Vagina (tissue), 2 donors: ENCODE data around the gene WFDC5. TPM values are rescaled to one million over a fixed set of nuclear protein-coding genes. Genes with fewer than 3 reads are reported as not detected.
A peak's percentile ranks its signal among the peaks of the same experiment; 100 is the strongest.
"Not testable (repeated sequence)": the region's sequence is repeated elsewhere in the genome, so short reads cannot be mapped to it uniquely, and the experiment has no call there.

Experiments
- DNase-seq, 2 donors: peaks; one replicate each; pipeline ENCODE4 v3.0.0-alpha.2; 2017; ENCODE audit errors: extremely low spot score in 2 of 2
- H3K27ac ChIP-seq: fragments of 200-600 bp; sonication (generic); one replicate; pipeline ENCODE4 v1.5.1; 2019
- H3K27me3 ChIP-seq: fragments of 200-600 bp; sonication (generic); one replicate; pipeline ENCODE4 v1.5.1; 2019
- H3K36me3 ChIP-seq, 2 donors: fragments of 200-600 bp; sonication (generic); one replicate each; pipeline ENCODE4 v1.5.1; 2017 to 2019
- H3K4me1 ChIP-seq: fragments of 200-600 bp; sonication (generic); one replicate; pipeline ENCODE4 v1.5.1; 2019
- H3K4me3 ChIP-seq, 2 donors: fragments of 200-600 bp; sonication (generic); 1 replicate in 1 of 2; 2 replicates in 1 of 2; pipeline ENCODE4 v1.5.1; 2016 to 2019
- H3K9me3 ChIP-seq: fragments of 200-600 bp; sonication (generic); one replicate; pipeline ENCODE4 v1.5.1; 2019
- CTCF ChIP-seq, 3 experiments: fragments of 450-650 bp in 2 of 3; fragments of 200-600 bp in 1 of 3; sonication (generic) in 1 of 3; IDR thresholded peaks; one replicate each; pipeline ENCODE4 v1.5.1; 2017 to 2019; ENCODE audit warnings: antibody characterized with exemption in 3 of 3, mild to moderate bottlenecking in 2 of 3, moderate library complexity in 2 of 3
- POLR2A ChIP-seq, 2 donors: fragments of 450-650 bp; IDR thresholded peaks; one replicate each; pipeline ENCODE4 v1.6.1; 2017; ENCODE audit warnings: antibody characterized with exemption in 2 of 2, mild to moderate bottlenecking in 2 of 2, moderate library complexity in 2 of 2
- POLR2AphosphoS5 ChIP-seq, 2 donors: sonication (generic); formaldehyde crosslinking; IDR thresholded peaks; one replicate each; pipeline ENCODE4 v1.9.0; 2017; ENCODE audit warnings: antibody characterized with exemption in 2 of 2, mild to moderate bottlenecking in 2 of 2, low read depth in 1 of 2; ENCODE audit not compliant: insufficient read depth in 1 of 2
- intact Hi-C: fragments of 100-400 bp; cut with DNase I; formaldehyde crosslinking; loops from one replicate; pipeline ENCODE4 v1.15.1; 2023
- total RNA-seq: library from RNA; depleted of rRNA; stranded (reverse); fragments of >200 nt; gene quantifications from one replicate; pipeline ENCODE4 v1.2.3, GENCODE V29; 2016

WFDC5 gene
- total RNA-seq, 1 donor from 2014 or later, result 6.1 TPM

GRCh38 chr20:45067087-45067486 lies 47.9 kb downstream of the WFDC5 start:
- no peak overlapping the region for H3K27ac ChIP-seq
- H3K4me3 ChIP-seq, result no peak overlapping the region
- no peaks in the 10 kb centered on the region for H3K4me1 ChIP-seq
- no peak for TF ChIP-seq CTCF (IDR thresholded peaks at IDR 0.05)
- TF ChIP-seq POLR2AphosphoS5 (IDR thresholded peaks at IDR 0.05; ENCODE audit: insufficient read depth in 1 of 2, low read depth in 1 of 2), result peak in 1 of 2 donors; percentile 18
- TF ChIP-seq POLR2A (IDR thresholded peaks at IDR 0.05), result no peak
- DNase-seq, result no peak
- H3K36me3 ChIP-seq, result no peaks in the 10 kb centered on the region
- H3K9me3 ChIP-seq, result no peaks in the 10 kb centered on the region
- intact Hi-C loops, result no loop called here
- no peaks in the 10 kb centered on the region for H3K27me3 ChIP-seq

- Histone ChIP-seq H3K36me3 (no peaks in the 10 kb centered on the region), H3K27ac (no peak overlapping the region), H3K27me3 (no peaks in the 10 kb centered on the region), H3K9me3 (no peaks in the 10 kb centered on the region), H3K4me3 (no peak overlapping the region), H3K4me1 (no peaks in the 10 kb centered on the region)
- intact Hi-C loops, result no loop called here
- TF ChIP-seq CTCF (IDR thresholded peaks at IDR 0.05) (no peak), POLR2A (IDR thresholded peaks at IDR 0.05) (no peak), POLR2AphosphoS5 (IDR thresholded peaks at IDR 0.05; ENCODE audit: insufficient read depth in 1 of 2, low read depth in 1 of 2) (no peak)
- DNase-seq, result no peak
These were observed 48.6 kb downstream of the WFDC5 start for GRCh38 chr20:45066372-45066771.

GRCh38 chr20:45064812-45065211 lies 50.2 kb downstream of the WFDC5 start:
- no peak overlapping the region for H3K27ac ChIP-seq
- TF ChIP-seq POLR2AphosphoS5 (IDR thresholded peaks at IDR 0.05; ENCODE audit: insufficient read depth in 1 of 2, low read depth in 1 of 2) (no peak), POLR2A (IDR thresholded peaks at IDR 0.05) (no peak), CTCF (IDR thresholded peaks at IDR 0.05) (no peak)
- H3K4me1 ChIP-seq, result no peaks in the 10 kb centered on the region
- no peaks in the 10 kb centered on the region for H3K36me3 ChIP-seq
- DNase-seq, result no peak
- intact Hi-C loops, result no loop called here
- no peaks in the 10 kb centered on the region for H3K27me3 ChIP-seq
- no peaks in the 10 kb centered on the region for H3K9me3 ChIP-seq
- no peak overlapping the region for H3K4me3 ChIP-seq

- H3K4me3 ChIP-seq, H3K27ac ChIP-seq, H3K27me3 ChIP-seq, H3K36me3 ChIP-seq, H3K4me1 ChIP-seq, intact Hi-C loops, H3K9me3 ChIP-seq, DNase-seq: not testable (repeated sequence)
These were observed 51.9 kb downstream of the WFDC5 start for GRCh38 chr20:45063107-45063506.

GRCh38 chr20:45061244-45061643 lies 53.7 kb downstream of the WFDC5 start:
- Histone ChIP-seq H3K27me3 (no peaks in the 10 kb centered on the region), H3K4me1 (no peaks in the 10 kb centered on the region), H3K9me3 (no peaks in the 10 kb centered on the region), H3K4me3 (no peak overlapping the region), H3K36me3 (peaks cover 0 to 6% of the 10 kb centered on the region in 2 donors), H3K27ac (no peak overlapping the region)
- no peak for TF ChIP-seq POLR2AphosphoS5 (IDR thresholded peaks at IDR 0.05; ENCODE audit: insufficient read depth in 1 of 2, low read depth in 1 of 2)
- TF ChIP-seq CTCF (IDR thresholded peaks at IDR 0.05), result no peak
- TF ChIP-seq POLR2A (IDR thresholded peaks at IDR 0.05), result no peak
- DNase-seq, result no peak
- intact Hi-C loops, result no loop called here

- no peak for DNase-seq
- Histone ChIP-seq H3K36me3 (peaks cover 0 to 6% of the 10 kb centered on the region in 2 donors), H3K4me1 (no peaks in the 10 kb centered on the region), H3K27ac (no peak overlapping the region), H3K27me3 (no peaks in the 10 kb centered on the region), H3K4me3 (no peak overlapping the region), H3K9me3 (no peaks in the 10 kb centered on the region)
- intact Hi-C loops, result no loop called here
- TF ChIP-seq POLR2AphosphoS5 (IDR thresholded peaks at IDR 0.05; ENCODE audit: insufficient read depth in 1 of 2, low read depth in 1 of 2) (no peak), CTCF (IDR thresholded peaks at IDR 0.05) (no peak), POLR2A (IDR thresholded peaks at IDR 0.05) (no peak)
These were observed 54.7 kb downstream of the WFDC5 start for GRCh38 chr20:45060294-45060693.
